Measurements from ENCODE around the gene ADPRM. TPM values are rescaled to one million over a fixed set of nuclear protein-coding genes. Genes with fewer than 3 reads are reported as not detected.
"Not testable (repeated sequence)": the region's sequence is repeated elsewhere in the genome, so short reads cannot be mapped to it uniquely, and the experiment has no call there.

ADPRM gene
- polyA plus RNA-seq, 1 of the 3 experiments (the other 2 are of a cell fraction): 7.6 TPM

DNA sequence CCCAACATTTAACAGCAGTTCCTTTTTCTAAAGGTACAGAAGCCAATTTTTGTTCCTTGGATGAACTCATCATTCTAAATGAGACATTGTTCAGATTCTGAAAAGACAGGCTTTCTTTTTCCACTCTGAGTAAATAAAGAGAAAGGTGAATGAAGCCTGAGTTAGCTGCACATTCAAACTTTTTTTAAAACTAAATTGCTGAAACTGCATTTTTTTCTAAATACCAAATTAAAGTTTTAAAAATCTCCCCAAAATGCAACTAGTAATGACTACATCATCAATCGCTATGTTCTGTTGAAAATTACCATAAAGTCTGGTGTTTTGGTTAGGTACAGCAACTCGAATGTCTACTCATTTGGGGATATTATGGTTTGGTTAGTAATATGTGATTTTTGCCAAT lies 9.9 kb upstream of the ADPRM start (continued):
- TF ChIP-seq GATA2 (CRISPR knock-in tag; IDR thresholded peaks at IDR 0.05) (no peak), TCF12 (IDR thresholded peaks at IDR 0.05) (no peak)

DNA sequence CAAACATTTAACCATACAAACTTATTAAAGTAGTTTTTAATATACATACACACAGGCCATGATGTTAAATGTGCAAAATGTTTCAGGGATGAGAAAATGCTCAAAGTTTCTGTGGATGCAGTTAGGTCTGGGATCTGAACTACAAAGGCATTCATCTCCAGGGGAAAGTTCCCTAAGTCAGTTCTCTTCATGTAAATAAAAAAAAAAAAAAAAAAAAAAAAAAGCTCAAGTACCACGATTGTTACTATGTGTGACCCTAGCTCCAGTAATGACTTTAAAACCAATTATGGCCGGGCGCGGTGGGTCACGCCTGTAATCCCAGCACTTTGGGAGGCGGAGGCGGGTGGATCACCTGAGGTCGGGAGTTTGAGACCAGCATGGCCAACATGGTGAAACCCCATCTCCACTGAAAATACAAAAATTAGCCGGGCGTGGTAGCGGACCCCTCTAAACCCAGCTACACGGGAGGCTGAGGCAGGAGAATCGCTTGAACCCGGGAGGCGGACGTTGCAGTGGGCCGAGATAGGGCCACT lies 1.5 kb upstream of the ADPRM start:
- Histone ChIP-seq H3K9ac (peak overlapping the region; percentile 85), H3K27ac (ENCODE audit: low read depth in 2 of 2, low read length in 1 of 2) (peak overlapping the region in 1 of 2 experiments; percentile 94; a peak in 2 of 4 replicates), H3F3A (replicated peaks; ENCODE audit: insufficient read depth) (peaks cover 12% of the 10 kb centered on the region), H3K4me3 (ENCODE audit: low read depth in 2 of 2, low read length in 1 of 2) (peak overlapping the region; percentile 76 to 99), H3K79me2 (ENCODE audit: insufficient read depth) (peaks cover 92% of the 10 kb centered on the region), H3K4me2 (peak overlapping the region; percentile 76), H3K36me3 (replicated peaks in 1 of 2; ENCODE audit: control insufficient read depth in 1 of 2, insufficient read depth in 2 of 2, low read length in 1 of 2) (peaks cover 42 to 45% of the 10 kb centered on the region in 2 experiments)
- H3K9me3 ChIP-seq; H2AFZ ChIP-seq (ENCODE audit: low read depth); H3K4me1 ChIP-seq (ENCODE audit: control insufficient read depth in 1 of 2, insufficient read depth in 2 of 2, low read depth in 1 of 2, low read length in 1 of 2); H3K27me3 ChIP-seq (ENCODE audit: insufficient read depth); POLR2A ChIA-PET; H4K20me1 ChIP-seq (ENCODE audit: insufficient read depth); DNase-seq; H3K9me2 ChIP-seq: not testable (repeated sequence)
- 63% methylated on average over 17 of the region's 17 CpGs for WGBS (ENCODE audit: low lambda C conversion rate)
- CTCF ChIA-PET: interaction anchor here (0.9 to 2.1 kb wide), 8 partner anchors 23 to 948 kb away, joined by 3 to 10 read pairs (median 4); partner anchors contain the start of gene TMEM220

DNA sequence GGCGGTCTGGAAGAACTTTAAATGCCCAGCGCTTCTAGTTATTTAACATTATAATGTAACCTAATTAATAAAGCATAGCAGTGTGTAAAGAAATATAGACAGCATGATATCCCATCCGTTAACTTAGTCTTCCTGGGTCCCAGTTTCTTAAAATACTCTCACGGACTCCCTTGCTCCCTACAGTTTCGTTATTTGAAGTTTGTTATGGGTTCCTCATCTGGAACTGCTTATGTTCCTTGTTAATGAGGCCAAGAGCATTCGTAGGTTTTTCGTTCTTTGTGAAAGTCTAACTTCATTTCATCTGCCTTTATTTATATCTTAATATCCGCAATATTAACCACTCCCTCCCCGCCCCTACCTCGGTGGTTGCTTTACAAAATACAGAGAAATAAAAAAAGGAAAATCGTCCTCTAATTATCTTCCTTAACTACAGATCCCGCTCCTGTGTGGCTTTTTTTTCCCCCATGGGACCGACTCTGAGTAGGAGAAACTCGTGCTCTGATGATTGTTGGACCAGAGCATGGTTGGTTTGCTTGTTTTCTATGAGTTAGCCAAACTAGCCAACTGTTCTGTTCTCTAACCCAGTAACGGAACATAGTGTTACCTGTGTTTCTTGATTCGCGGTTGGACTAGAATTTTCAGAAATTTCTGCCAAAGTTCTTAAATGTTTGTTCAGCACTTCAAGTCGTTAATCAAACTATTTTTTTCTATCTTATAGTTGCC lies 863 bp downstream of the ADPRM start:
- TF ChIP-seq SMC3 (IDR thresholded peaks at IDR 0.05; ENCODE audit: low read depth, low read length) (no peak), SIN3A (IDR thresholded peaks at IDR 0.05; ENCODE audit: borderline replicate concordance, low read depth, low read length) (no peak), MXI1 (IDR thresholded peaks at IDR 0.05; ENCODE audit: low read depth, low read length) (peak; percentile 60)
- TF ChIP-seq, protein P1, sequence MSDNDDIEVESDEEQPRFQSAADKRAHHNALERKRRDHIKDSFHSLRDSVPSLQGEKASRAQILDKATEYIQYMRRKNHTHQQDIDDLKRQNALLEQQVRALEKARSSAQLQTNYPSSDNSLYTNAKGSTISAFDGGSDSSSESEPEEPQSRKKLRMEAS (IDR thresholded peaks at IDR 0.05; ENCODE audit: low read depth): 0 out of 2 replicates have a peak, but pooled peaks have one; percentile 9
- Histone ChIP-seq H4K20me1 (ENCODE audit: insufficient read depth) (peaks cover 9% of the 10 kb centered on the region; the same call in 1 of the 2 replicates), H3K9me2 (no peaks in the 10 kb centered on the region), H3K9me3 (no peaks in the 10 kb centered on the region), H3F3A (replicated peaks; ENCODE audit: insufficient read depth) (peaks cover 7% of the 10 kb centered on the region), H3K4me2 (peak overlapping the region; percentile 76), H3K79me2 (ENCODE audit: insufficient read depth) (peaks cover 87% of the 10 kb centered on the region), H3K27me3 (ENCODE audit: insufficient read depth) (no peaks in the 10 kb centered on the region), H3K9ac (peak overlapping the region; percentile 85), H3K4me3 (ENCODE audit: low read depth in 2 of 2, low read length in 1 of 2) (peak overlapping the region; percentile 76 to 99), H3K4me1 (ENCODE audit: control insufficient read depth in 1 of 2, insufficient read depth in 2 of 2, low read depth in 1 of 2, low read length in 1 of 2) (peaks cover 7 to 11% of the 10 kb centered on the region in 2 experiments; a peak in 3 of 4 replicates), H3K27ac (ENCODE audit: low read depth in 2 of 2, low read length in 1 of 2) (peak overlapping the region; percentile 93 to 94), H2AFZ (ENCODE audit: low read depth) (peak overlapping the region; percentile 90), H3K36me3 (replicated peaks in 1 of 2; ENCODE audit: control insufficient read depth in 1 of 2, insufficient read depth in 2 of 2, low read length in 1 of 2) (peaks cover 22 to 25% of the 10 kb centered on the region in 2 experiments)
- peak; percentile 30 for DNase-seq
- CTCF ChIA-PET: interaction anchor here (1.7 kb wide), 1 partner anchor 84 kb away, joined by 5 read pairs; no protein-coding TSS in a partner anchor
- 8% methylated on average over 18 of the region's 18 CpGs for WGBS (ENCODE audit: low lambda C conversion rate)
- POLR2A ChIA-PET: no interaction called here

DNA sequence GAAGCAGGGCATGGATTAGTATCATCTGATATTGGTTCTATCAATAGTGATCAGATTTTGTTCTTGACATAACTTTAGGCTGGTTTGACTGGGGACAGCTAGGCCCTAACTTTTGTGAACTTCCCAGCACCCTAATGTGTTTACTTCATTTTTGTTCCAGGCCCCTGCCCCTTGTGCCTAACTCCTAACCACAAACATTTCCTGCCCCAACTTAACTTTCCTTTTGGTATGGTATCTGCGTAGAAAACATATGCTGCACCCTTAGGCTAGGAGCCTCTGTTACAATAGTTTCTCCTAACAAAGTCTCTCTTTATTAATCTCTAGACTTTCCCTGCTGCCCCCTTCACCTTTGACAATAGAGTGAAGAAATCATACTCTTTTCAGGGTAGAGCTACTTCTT lies 2.5 kb downstream of the ADPRM start:
- H3K4me2 ChIP-seq: no peak overlapping the region
- no peak for DNase-seq
- peaks cover 7 to 11% of the 10 kb centered on the region in 2 experiments; a peak in 3 of 4 replicates for H3K4me1 ChIP-seq (ENCODE audit: control insufficient read depth in 1 of 2, insufficient read depth in 2 of 2, low read depth in 1 of 2, low read length in 1 of 2)
- ChIA-PET CTCF (no interaction called here), POLR2A (no interaction called here)
- no peaks in the 10 kb centered on the region for H4K20me1 ChIP-seq (ENCODE audit: insufficient read depth)
- no peak overlapping the region for H3K9ac ChIP-seq
- no peaks in the 10 kb centered on the region for H3K9me3 ChIP-seq
- H3K27me3 ChIP-seq (ENCODE audit: insufficient read depth): no peaks in the 10 kb centered on the region
- 95% methylated on average over 1 of the region's 1 CpG for WGBS (ENCODE audit: low lambda C conversion rate)
- no peak overlapping the region for H3K4me3 ChIP-seq (ENCODE audit: low read depth in 2 of 2, low read length in 1 of 2)
- H3K9me2 ChIP-seq: no peaks in the 10 kb centered on the region
- peaks cover 7% of the 10 kb centered on the region for H3F3A ChIP-seq (replicated peaks; ENCODE audit: insufficient read depth)
- no peak overlapping the region for H2AFZ ChIP-seq (ENCODE audit: low read depth)
- peaks cover 81% of the 10 kb centered on the region for H3K79me2 ChIP-seq (ENCODE audit: insufficient read depth)
- H3K36me3 ChIP-seq (replicated peaks in 1 of 2; ENCODE audit: control insufficient read depth in 1 of 2, insufficient read depth in 2 of 2, low read length in 1 of 2): peaks cover 12% of the 10 kb centered on the region in 2 experiments
- H3K27ac ChIP-seq (ENCODE audit: low read depth in 2 of 2, low read length in 1 of 2): no peak overlapping the region
- TF ChIP-seq, protein P2, sequence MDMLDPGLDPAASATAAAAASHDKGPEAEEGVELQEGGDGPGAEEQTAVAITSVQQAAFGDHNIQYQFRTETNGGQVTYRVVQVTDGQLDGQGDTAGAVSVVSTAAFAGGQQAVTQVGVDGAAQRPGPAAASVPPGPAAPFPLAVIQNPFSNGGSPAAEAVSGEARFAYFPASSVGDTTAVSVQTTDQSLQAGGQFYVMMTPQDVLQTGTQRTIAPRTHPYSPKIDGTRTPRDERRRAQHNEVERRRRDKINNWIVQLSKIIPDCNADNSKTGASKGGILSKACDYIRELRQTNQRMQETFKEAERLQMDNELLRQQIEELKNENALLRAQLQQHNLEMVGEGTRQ (IDR thresholded peaks at IDR 0.05; ENCODE audit: borderline replicate concordance, low read depth, low read length): no peak
- TF ChIP-seq EP300 (IDR thresholded peaks at IDR 0.05; ENCODE audit: borderline replicate concordance in 1 of 2, low read depth in 1 of 2, low read length in 1 of 2) (no peak), SIN3A (IDR thresholded peaks at IDR 0.05; ENCODE audit: borderline replicate concordance, low read depth, low read length) (no peak), RCOR1 (IDR thresholded peaks at IDR 0.05; ENCODE audit: low read length) (no peak), MXI1 (IDR thresholded peaks at IDR 0.05; ENCODE audit: low read depth, low read length) (no peak), FOSL2 (IDR thresholded peaks at IDR 0.05; ENCODE audit: borderline replicate concordance, low read depth) (no peak), YY1 (IDR thresholded peaks at IDR 0.05; ENCODE audit: low read depth) (no peak), SMC3 (IDR thresholded peaks at IDR 0.05; ENCODE audit: low read depth, low read length) (no peak), ELF1 (IDR thresholded peaks at IDR 0.05) (no peak), TCF12 (IDR thresholded peaks at IDR 0.05) (no peak), FOXM1 (IDR thresholded peaks at IDR 0.05; ENCODE audit: low read depth) (no peak), POLR2AphosphoS5 (IDR thresholded peaks at IDR 0.05; ENCODE audit: low read depth, low read length) (no peak), NRF1 (IDR thresholded peaks at IDR 0.05; ENCODE audit: low read depth, low read length) (no peak), RFX5 (IDR thresholded peaks at IDR 0.05; ENCODE audit: low read length) (no peak)
- TF ChIP-seq, protein P1 (IDR thresholded peaks at IDR 0.05; ENCODE audit: low read depth): no peak
